Panc1 (cell line): ENCODE results near the gene TOX3. TPM values are rescaled to one million over a fixed set of nuclear protein-coding genes. Genes with fewer than 3 reads are reported as not detected.

Experiments used
- ATAC-seq: fragments of 200-7000 bp; cut with Tn5 transposase; 2 replicates; pipeline ENCODE4 v1.9.1; 2020; ENCODE audit warnings: mild to moderate bottlenecking, moderate library complexity
- BruUV-seq: library from RNA; stranded (reverse); fragments of 400-500 nt; replicated peaks from 2 replicates; lab custom pipeline; 2021; lab: Mats Ljungman, UMichigan
- CTCF ChIA-PET: fragments of 300-600 bp; sonication (Branson Sonifier 250); formaldehyde crosslinking; loops from one replicate; lab custom pipeline; 2022; ENCODE audit warnings: antibody characterized with exemption; lab: Charles Lee
- POLR2A ChIA-PET: fragments of 300-600 bp; sonication (Branson Sonifier 250); formaldehyde crosslinking; loops from one replicate; lab custom pipeline; 2022; ENCODE audit warnings: antibody characterized with exemption; lab: Charles Lee
- DNase-seq: peaks from one replicate; pipeline ENCODE4 v3.0.0-alpha.2; 2010; ENCODE audit warnings: low read depth, low spot score
- H3K27ac ChIP-seq: 2 replicates; pipeline ENCODE4 v1.5.1; 2011; ENCODE audit warnings: mild to moderate bottlenecking, low read length, inconsistent platforms
- H3K27me3 ChIP-seq: fragments of 200-500 bp; sonication (Bioruptor generic); 2 replicates; pipeline ENCODE4 v1.6.0; 2014; ENCODE audit warnings: low read length, inconsistent platforms; ENCODE audit not compliant: control insufficient read depth, insufficient read depth
- H3K36me3 ChIP-seq: fragments of 200-500 bp; sonication (Bioruptor generic); 2 replicates; pipeline ENCODE4 v1.5.1; 2014; ENCODE audit warnings: inconsistent platforms, mild to moderate bottlenecking, low read length, moderate library complexity; ENCODE audit not compliant: control insufficient read depth, insufficient read depth
- H3K4me1 ChIP-seq: 2 replicates; pipeline ENCODE4 v1.5.1; 2011; ENCODE audit warnings: inconsistent platforms, mild to moderate bottlenecking, low read length, moderate library complexity; ENCODE audit not compliant: control insufficient read depth, insufficient read depth
- H3K4me3 ChIP-seq, 2 experiments: 2 replicates each; pipeline ENCODE4 v1.5.1; 2011 to 2012; ENCODE audit warnings: low read depth in 2 of 2, low read length in 2 of 2, mild to moderate bottlenecking in 2 of 2, inconsistent platforms in 1 of 2, moderate library complexity in 1 of 2
- H3K9me3 ChIP-seq: fragments of 200-500 bp; sonication (Bioruptor generic); 2 replicates; pipeline ENCODE4 v1.5.1; 2014; ENCODE audit warnings: low read depth, mild to moderate bottlenecking, inconsistent platforms, low read length, moderate library complexity; ENCODE audit not compliant: control insufficient read depth, insufficient read depth
- CTCF ChIP-seq: fragments of 450-650 bp; IDR thresholded peaks from 2 replicates; pipeline ENCODE4 v1.5.1; 2017; ENCODE audit warnings: mild to moderate bottlenecking
- POLR2AphosphoS5 ChIP-seq: IDR thresholded peaks from 2 replicates; pipeline ENCODE4 v1.6.1; 2012; ENCODE audit warnings: mild to moderate bottlenecking, low read depth, low read length, moderate library complexity
- REST ChIP-seq, 2 experiments: IDR thresholded peaks; 2 replicates each; pipeline ENCODE4 v1.6.1; 2011 to 2012; ENCODE audit warnings: low read depth in 2 of 2, control low read depth in 1 of 2, low read length in 1 of 2, mild to moderate bottlenecking in 1 of 2, moderate library complexity in 1 of 2; ENCODE audit not compliant: insufficient read depth in 1 of 2
- SIN3A ChIP-seq: IDR thresholded peaks from 2 replicates; pipeline ENCODE4 v1.6.1; 2012; ENCODE audit warnings: low read depth, mild to moderate bottlenecking, low read length, moderate library complexity, borderline replicate concordance; ENCODE audit not compliant: insufficient read depth
- TCF7L2 ChIP-seq: IDR thresholded peaks from 2 replicates; pipeline ENCODE4 v1.6.1; 2011; ENCODE audit warnings: mild to moderate bottlenecking, low read depth, low read length, inconsistent platforms
- in situ Hi-C: cut with HindIII; loops from 2 replicates; pipeline ENCODE4 v1.10.0; 2016; ENCODE audit warnings: low sequenced_read_pairs, low pct_unique_long_range_greater_than_20kb
- intact Hi-C: fragments of 100-400 bp; cut with micrococcal nuclease; formaldehyde crosslinking; loops from one replicate; pipeline ENCODE4 v1.10.0; 2022; ENCODE audit not compliant: unreplicated experiment
- total RNA-seq: library from RNA; stranded (reverse); gene quantifications from one replicate; pipeline ENCODE4 v1.2.1, GENCODE V29; 2021; ENCODE audit not compliant: unreplicated experiment

The TOX3 gene
- total RNA-seq, 1 experiment from 2014 or later = 3.4 TPM

- CTCF ChIA-PET = no interaction called here
- intact Hi-C loops = no loop called here
- Histone ChIP-seq H3K4me1 (no peaks in the 10 kb centered on the region), H3K4me3 (no peak overlapping the region), H3K36me3 (no peaks in the 10 kb centered on the region), H3K27ac (no peak overlapping the region), H3K27me3 (no peaks in the 10 kb centered on the region), H3K9me3 (no peaks in the 10 kb centered on the region)
- no TSS peak for BruUV-seq
- POLR2A ChIA-PET = no interaction called here
- TF ChIP-seq REST (IDR thresholded peaks at IDR 0.05; ENCODE audit: insufficient read depth in 1 of 2, low read depth in 2 of 2, low read length in 1 of 2) (no peak), SIN3A (no peak), CTCF (no peak), POLR2AphosphoS5 (no peak), TCF7L2 (no peak)
- ATAC-seq (no peak), DNase-seq (no peak)
- in situ Hi-C loops = no loop called here
Measured at GRCh38 chr16:52569701-52570100, 22.8 kb upstream of the TOX3 start.

GRCh38 chr16:52568983-52569690, 22.2 kb upstream of the TOX3 start:
- no peaks in the 10 kb centered on the region for H3K36me3 ChIP-seq
- intact Hi-C loops = no loop called here
- H3K9me3 ChIP-seq = no peaks in the 10 kb centered on the region
- TF ChIP-seq TCF7L2 (no peak), POLR2AphosphoS5 (no peak), CTCF (no peak), SIN3A (no peak), REST (IDR thresholded peaks at IDR 0.05; ENCODE audit: insufficient read depth in 1 of 2, low read depth in 2 of 2, low read length in 1 of 2) (no peak)
- H3K4me3 ChIP-seq = no peak overlapping the region
- CTCF ChIA-PET = no interaction called here
- POLR2A ChIA-PET = no interaction called here
- no peak overlapping the region for H3K27ac ChIP-seq
- BruUV-seq = no TSS peak
- H3K4me1 ChIP-seq = no peaks in the 10 kb centered on the region
- H3K27me3 ChIP-seq = no peaks in the 10 kb centered on the region
- in situ Hi-C loops = no loop called here
- DNase-seq = no peak
- ATAC-seq = no peak
